ENCODE results near the gene NKD1. TPM values are rescaled to one million over a fixed set of nuclear protein-coding genes. Genes with fewer than 3 reads are reported as not detected.

Gene NKD1
- total and polyA plus RNA-seq, 2 of the 8 experiments (the other 6 are each of a cell fraction or from before 2014, with no cell fraction given), result 0.70 to 4.5 TPM

- Histone ChIP-seq H3K79me2 (ENCODE audit: control insufficient read depth in 1 of 2, insufficient read depth in 2 of 2, low read length in 2 of 2) (no peaks in the 10 kb centered on the region), H3K36me3 (ENCODE audit: control insufficient read depth in 2 of 4, insufficient read depth in 4 of 4, low read length in 3 of 4) (no peaks in the 10 kb centered on the region), H2BK20ac (ENCODE audit: low read length) (no peak overlapping the region), H3K23me2 (ENCODE audit: low read depth, low read length) (no peaks in the 10 kb centered on the region; the same call in 1 of the 2 replicates), H2BK12ac (ENCODE audit: low read depth, low read length) (no peak overlapping the region), H3K23ac (ENCODE audit: insufficient read length) (no peak overlapping the region), H4K8ac (ENCODE audit: extremely low read depth, insufficient read depth, low read length) (no peak overlapping the region; the same call in 1 of the 2 replicates), H3K4me3 (ENCODE audit: extremely low read depth in 1 of 4, insufficient read depth in 2 of 4, low read depth in 3 of 4, low read length in 4 of 4) (no peak overlapping the region), H3K9ac (replicated peaks in 1 of 4; ENCODE audit: extremely low read depth in 1 of 4, low read depth in 3 of 4, low read length in 3 of 4) (no peak overlapping the region), H2BK15ac (ENCODE audit: low read length) (no peak overlapping the region), H3K27ac (ENCODE audit: low read depth, low read length) (no peak overlapping the region), H3K14ac (ENCODE audit: insufficient read length) (no peak overlapping the region), H3K9me3 (ENCODE audit: insufficient read depth in 2 of 2, low read depth in 1 of 2, low read length in 1 of 2) (no peaks in the 10 kb centered on the region), H3K79me1 (ENCODE audit: low read depth, low read length) (no peaks in the 10 kb centered on the region), H3K4me2 (ENCODE audit: insufficient read depth in 1 of 2, low read depth in 2 of 2, low read length in 2 of 2) (no peak overlapping the region), H4K20me1 (replicated peaks in 1 of 2; ENCODE audit: control insufficient read depth in 1 of 2, insufficient read depth in 2 of 2, low read length in 2 of 2) (peaks cover 0 to 2% of the 10 kb centered on the region in 2 experiments), H2AK5ac (ENCODE audit: low read depth, low read length) (no peak overlapping the region), H3K18ac (ENCODE audit: extremely low read depth, low read length) (no peak overlapping the region; the same call in 1 of the 2 replicates), H2AFZ (ENCODE audit: low read length) (no peak overlapping the region), H3K27me3 (replicated peaks in 1 of 4; ENCODE audit: control insufficient read depth in 3 of 4, extremely low read depth in 1 of 4, insufficient read depth in 3 of 4, low read length in 3 of 4) (peaks cover 0 to 1% (median 0%) of the 10 kb centered on the region in 4 experiments; a peak in 1 of 7 replicates), H4K91ac (replicated peaks; ENCODE audit: insufficient read length, low read length) (no peak overlapping the region), H2BK5ac (ENCODE audit: low read depth, low read length) (no peak overlapping the region), H3K4me1 (replicated peaks in 1 of 4; ENCODE audit: control insufficient read depth in 3 of 4, insufficient read depth in 4 of 4, low read length in 3 of 4) (no peaks in the 10 kb centered on the region; a peak in 1 of 7 replicates), H4K5ac (ENCODE audit: insufficient read length, low read depth, low read length) (no peak overlapping the region), H2BK120ac (replicated peaks; ENCODE audit: low read depth, low read length) (no peak overlapping the region), H3K4ac (replicated peaks; ENCODE audit: insufficient read length, low read depth, low read length) (no peak overlapping the region), H3K56ac (replicated peaks; ENCODE audit: insufficient read length, low read depth, low read length) (no peak overlapping the region)
- CTCF ChIA-PET (ENCODE audit: partially characterized antibody), result interaction anchor here (0.7 to 2.4 kb wide), 10 partner anchors 9 to 219 kb away, joined by 3 to 10 read pairs (median 4); no protein-coding TSS in a partner anchor
- WGBS, 2 experiments (ENCODE audit: extremely low coverage in 1 of 2, insufficient coverage in 1 of 2, insufficient read length in 1 of 2, insufficient replicate concordance in 2 of 2, low coverage in 1 of 2, low lambda C conversion rate in 2 of 2, missing lambda C conversion rate in 1 of 2), result 88% methylated on average over 17 of the region's 18 CpGs; no CpG with 5 or more reads in 1 of the 2 experiments
- FAIRE-seq (no peak), DNase-seq (ENCODE audit: low read depth in 1 of 2, low spot score in 2 of 2) (no peak)
- POLR2A ChIA-PET (ENCODE audit: partially characterized antibody), result interaction anchor here (1.6 kb wide), 1 partner anchor 14 kb away, joined by 4 read pairs; no protein-coding TSS in a partner anchor
- TF ChIP-seq ATF3 (IDR thresholded peaks at IDR 0.05; ENCODE audit: insufficient read depth, low read depth, low read length) (no peak), SRF (IDR thresholded peaks at IDR 0.05; ENCODE audit: low read depth, low read length) (peak; percentile 31; the same call in 1 of the 2 replicates), MAX (IDR thresholded peaks at IDR 0.05) (no peak)
Measured at GRCh38 chr16:50603206-50604064, 55.2 kb downstream of the NKD1 start.

Measured in H1 (cell line).